Astrocyte (in vitro differentiated cells and primary cell): ENCODE data around the gene PCYT1B. TPM values are rescaled to one million over a fixed set of nuclear protein-coding genes. Genes with fewer than 3 reads are reported as not detected.

ENCODE experiments used
- DNase-seq: peaks from one replicate; pipeline ENCODE4 v3.0.0-alpha.2; 2010; ENCODE audit warnings: low read depth
- FAIRE-seq: peaks from 2 replicates; lab custom pipeline; 2011; peaks lifted over from hg19 to GRCh38; lab: Jason Lieb, UNC
- H2AFZ ChIP-seq: 2 replicates; pipeline ENCODE4 v1.6.0; 2012; ENCODE audit warnings: low read depth, low read length, inconsistent platforms
- H3K27ac ChIP-seq: 2 replicates; pipeline ENCODE4 v1.5.1; 2011; ENCODE audit warnings: low read depth, low read length, inconsistent platforms
- H3K27me3 ChIP-seq: 2 replicates; pipeline ENCODE4 v1.6.0; 2011; ENCODE audit warnings: low read length, inconsistent platforms; ENCODE audit not compliant: insufficient read depth
- H3K36me3 ChIP-seq: 2 replicates; pipeline ENCODE4 v1.5.1; 2011; ENCODE audit warnings: low read length, inconsistent platforms; ENCODE audit not compliant: insufficient read depth
- H3K4me1 ChIP-seq: 2 replicates; pipeline ENCODE4 v1.5.1; 2011; ENCODE audit warnings: low read length, inconsistent platforms; ENCODE audit not compliant: insufficient read depth
- H3K4me2 ChIP-seq: 2 replicates; pipeline ENCODE4 v1.6.0; 2012; ENCODE audit warnings: low read length, inconsistent platforms
- H3K4me3 ChIP-seq: 2 replicates; pipeline ENCODE4 v1.5.1; 2011; ENCODE audit warnings: low read depth, mild to moderate bottlenecking, low read length, inconsistent platforms; ENCODE audit not compliant: insufficient read depth
- H3K79me2 ChIP-seq: 2 replicates; pipeline ENCODE4 v1.6.0; 2012; ENCODE audit warnings: mild to moderate bottlenecking, low read length, inconsistent platforms; ENCODE audit not compliant: insufficient read depth
- H3K9ac ChIP-seq: 2 replicates; pipeline ENCODE4 v1.6.0; 2012; ENCODE audit warnings: mild to moderate bottlenecking, low read length, inconsistent platforms
- H3K9me3 ChIP-seq: 2 replicates; pipeline ENCODE4 v1.5.1; 2012; ENCODE audit warnings: low read depth, mild to moderate bottlenecking, low read length, inconsistent platforms; ENCODE audit not compliant: insufficient read depth
- H4K20me1 ChIP-seq: 2 replicates; pipeline ENCODE4 v1.6.0; 2012; ENCODE audit warnings: low read length, inconsistent platforms; ENCODE audit not compliant: insufficient read depth
- H3K27ac Mint-ChIP-seq: one replicate; pipeline ENCODE4 v1.8.0; 2021; ENCODE audit warnings: mild to moderate bottlenecking, mixed read lengths; ENCODE audit not compliant: unreplicated experiment
- H3K27me3 Mint-ChIP-seq: one replicate; pipeline ENCODE4 v1.8.0; 2021; ENCODE audit warnings: low read depth, mixed read lengths; ENCODE audit not compliant: unreplicated experiment
- H3K36me3 Mint-ChIP-seq: one replicate; pipeline ENCODE4 v1.8.0; 2021; ENCODE audit warnings: low read depth, mixed read lengths; ENCODE audit not compliant: unreplicated experiment
- H3K4me1 Mint-ChIP-seq: one replicate; pipeline ENCODE4 v1.8.0; 2021; ENCODE audit warnings: low read depth, mixed read lengths; ENCODE audit not compliant: unreplicated experiment
- H3K4me3 Mint-ChIP-seq: one replicate; pipeline ENCODE4 v1.8.0; 2021; ENCODE audit warnings: mild to moderate bottlenecking, moderate library complexity, mixed read lengths; ENCODE audit not compliant: unreplicated experiment
- H3K9me3 Mint-ChIP-seq: one replicate; pipeline ENCODE4 v1.8.0; 2021; ENCODE audit warnings: mild to moderate bottlenecking, mixed read lengths; ENCODE audit not compliant: unreplicated experiment
- CTCF ChIP-seq: IDR thresholded peaks from 2 replicates; pipeline ENCODE4 v1.5.1; 2011; ENCODE audit warnings: low read depth, mild to moderate bottlenecking, inconsistent platforms, low read length, moderate library complexity; ENCODE audit not compliant: insufficient read depth
- EZH2 ChIP-seq: IDR thresholded peaks from 2 replicates; pipeline ENCODE4 v1.6.1; 2012; ENCODE audit warnings: mild to moderate bottlenecking, low read length, inconsistent platforms; ENCODE audit not compliant: insufficient read depth
- total RNA-seq: library from RNA; stranded (reverse); gene quantifications from 2 replicates; pipeline ENCODE4 v1.2.1, GENCODE V29; 2021

The PCYT1B gene
- total RNA-seq, 1 donor from 2014 or later, result 5.6 TPM

- no peaks in the 10 kb centered on the region for H3K36me3 ChIP-seq
- no peaks in the 10 kb centered on the region for H3K4me1 ChIP-seq
- no peaks in the 10 kb centered on the region for H3K27me3 ChIP-seq
- no peak overlapping the region for H3K4me3 ChIP-seq
- no peak for DNase-seq
- TF ChIP-seq CTCF (no peak), EZH2 (no peak)
- Mint-ChIP-seq H3K36me3 (peaks cover 2% of the 10 kb centered on the region), H3K27me3 (no peaks in the 10 kb centered on the region), H3K4me1 (peaks cover 10% of the 10 kb centered on the region), H3K9me3 (no peaks in the 10 kb centered on the region), H3K27ac (no peak overlapping the region), H3K4me3 (no peak overlapping the region)
- no peaks in the 10 kb centered on the region for H4K20me1 ChIP-seq
- no peak overlapping the region for H2AFZ ChIP-seq
- no peak overlapping the region for H3K4me2 ChIP-seq
- no peak overlapping the region for H3K27ac ChIP-seq
- H3K9ac ChIP-seq, result no peak overlapping the region
- no peak for FAIRE-seq
- no peaks in the 10 kb centered on the region for H3K79me2 ChIP-seq
- H3K9me3 ChIP-seq, result no peaks in the 10 kb centered on the region
These were observed 118.5 kb downstream of the PCYT1B start for GRCh38 chrX:24528605-24529004.

- DNase-seq, result no peak
- Mint-ChIP-seq H3K27ac (no peak overlapping the region), H3K9me3 (no peaks in the 10 kb centered on the region), H3K4me1 (peaks cover 10% of the 10 kb centered on the region), H3K27me3 (no peaks in the 10 kb centered on the region), H3K4me3 (no peak overlapping the region), H3K36me3 (peaks cover 5% of the 10 kb centered on the region)
- H3K79me2 ChIP-seq, result no peaks in the 10 kb centered on the region
- no peaks in the 10 kb centered on the region for H3K9me3 ChIP-seq
- no peak for TF ChIP-seq CTCF
- H3K27ac ChIP-seq, result no peak overlapping the region
- no peaks in the 10 kb centered on the region for H4K20me1 ChIP-seq
- FAIRE-seq, result no peak
- no peak overlapping the region for H3K9ac ChIP-seq
- no peak overlapping the region for H3K4me2 ChIP-seq
- no peaks in the 10 kb centered on the region for H3K4me1 ChIP-seq
- H2AFZ ChIP-seq, result no peak overlapping the region
- H3K36me3 ChIP-seq, result no peaks in the 10 kb centered on the region
- H3K4me3 ChIP-seq, result no peak overlapping the region
- no peaks in the 10 kb centered on the region for H3K27me3 ChIP-seq
These were observed 120.5 kb downstream of the PCYT1B start for GRCh38 chrX:24526616-24527015.

- no peaks in the 10 kb centered on the region for H3K79me2 ChIP-seq
- no peaks in the 10 kb centered on the region for H3K36me3 ChIP-seq
- H3K9ac ChIP-seq, result no peak overlapping the region
- H3K9me3 Mint-ChIP-seq, result no peaks in the 10 kb centered on the region
- TF ChIP-seq CTCF (no peak), EZH2 (no peak)
- no peaks in the 10 kb centered on the region for H4K20me1 ChIP-seq
- H3K27me3 Mint-ChIP-seq, result no peaks in the 10 kb centered on the region
- H3K27me3 ChIP-seq, result no peaks in the 10 kb centered on the region
- H3K4me1 Mint-ChIP-seq, result peaks cover 6% of the 10 kb centered on the region
- no peak for DNase-seq
- no peak overlapping the region for H3K27ac ChIP-seq
- peaks cover 5% of the 10 kb centered on the region for H3K36me3 Mint-ChIP-seq
- FAIRE-seq, result peak; percentile 13
- no peak overlapping the region for H2AFZ ChIP-seq
- H3K9me3 ChIP-seq, result no peaks in the 10 kb centered on the region
- no peak overlapping the region for H3K4me2 ChIP-seq
- no peak overlapping the region for H3K4me3 Mint-ChIP-seq
- no peaks in the 10 kb centered on the region for H3K4me1 ChIP-seq
- no peak overlapping the region for H3K4me3 ChIP-seq
- no peak overlapping the region for H3K27ac Mint-ChIP-seq
These were observed 121.7 kb downstream of the PCYT1B start for GRCh38 chrX:24525455-24525854.
